GM12874 (cell line): ENCODE measurements around the gene PTPRM.

Source experiments
- TF ChIP-seq, protein P1 (sequence below): IDR thresholded peaks from 2 replicates; pipeline ENCODE4 v1.5.1; 2011; ENCODE audit warnings: low read depth, mild to moderate bottlenecking, control low read depth, low read length, moderate library complexity; ENCODE audit not compliant: insufficient read depth

The PTPRM gene

GRCh38 chr18:7658701-7659100 is 91.6 kb downstream of the PTPRM start:
- TF ChIP-seq, protein P1, sequence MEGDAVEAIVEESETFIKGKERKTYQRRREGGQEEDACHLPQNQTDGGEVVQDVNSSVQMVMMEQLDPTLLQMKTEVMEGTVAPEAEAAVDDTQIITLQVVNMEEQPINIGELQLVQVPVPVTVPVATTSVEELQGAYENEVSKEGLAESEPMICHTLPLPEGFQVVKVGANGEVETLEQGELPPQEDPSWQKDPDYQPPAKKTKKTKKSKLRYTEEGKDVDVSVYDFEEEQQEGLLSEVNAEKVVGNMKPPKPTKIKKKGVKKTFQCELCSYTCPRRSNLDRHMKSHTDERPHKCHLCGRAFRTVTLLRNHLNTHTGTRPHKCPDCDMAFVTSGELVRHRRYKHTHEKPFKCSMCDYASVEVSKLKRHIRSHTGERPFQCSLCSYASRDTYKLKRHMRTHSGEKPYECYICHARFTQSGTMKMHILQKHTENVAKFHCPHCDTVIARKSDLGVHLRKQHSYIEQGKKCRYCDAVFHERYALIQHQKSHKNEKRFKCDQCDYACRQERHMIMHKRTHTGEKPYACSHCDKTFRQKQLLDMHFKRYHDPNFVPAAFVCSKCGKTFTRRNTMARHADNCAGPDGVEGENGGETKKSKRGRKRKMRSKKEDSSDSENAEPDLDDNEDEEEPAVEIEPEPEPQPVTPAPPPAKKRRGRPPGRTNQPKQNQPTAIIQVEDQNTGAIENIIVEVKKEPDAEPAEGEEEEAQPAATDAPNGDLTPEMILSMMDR: no peak

DNA sequence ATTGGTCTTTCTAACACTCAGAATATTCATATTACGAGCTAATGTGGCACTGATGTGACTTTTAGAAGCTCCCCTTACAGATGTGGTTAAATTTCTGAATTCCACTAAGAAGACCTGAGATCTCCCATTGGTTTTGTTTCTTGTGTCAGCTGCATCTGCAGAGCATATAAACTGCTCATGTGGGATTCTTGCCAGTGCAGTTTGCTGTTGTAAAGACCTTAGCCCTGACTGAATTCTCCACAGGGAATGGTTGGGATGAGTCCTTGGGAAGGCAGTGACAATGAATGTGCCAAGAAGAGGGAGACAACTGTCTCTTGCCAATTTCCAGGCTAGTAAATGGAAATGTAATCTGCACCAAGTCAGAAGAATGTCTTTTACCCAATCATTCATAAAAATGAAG is 94.1 kb downstream of the PTPRM start:
- TF ChIP-seq, protein P1: no peak

DNA sequence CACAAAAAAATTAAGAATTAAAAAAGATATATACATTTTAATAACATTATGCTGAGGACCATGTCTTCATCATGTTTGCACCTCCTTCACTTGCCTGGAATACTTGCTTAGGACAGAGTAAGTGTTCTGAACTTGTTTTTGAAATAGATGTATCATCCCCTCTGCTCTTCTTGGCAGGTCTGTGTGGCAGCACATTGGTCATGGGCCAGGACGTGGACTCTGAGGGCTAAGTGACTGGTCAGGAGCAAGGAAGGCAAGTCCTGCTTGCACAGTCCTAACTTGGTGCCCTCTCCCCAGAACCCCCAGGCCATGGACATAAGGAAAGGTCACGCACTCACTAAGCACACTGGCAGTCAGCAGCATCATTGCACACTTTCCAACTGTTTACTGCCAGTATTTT is 95.8 kb downstream of the PTPRM start:
- TF ChIP-seq, protein P1: no peak

GRCh38 chr18:7663366-7664312 is 96.5 kb downstream of the PTPRM start:
- TF ChIP-seq, protein P1: no peak

DNA sequence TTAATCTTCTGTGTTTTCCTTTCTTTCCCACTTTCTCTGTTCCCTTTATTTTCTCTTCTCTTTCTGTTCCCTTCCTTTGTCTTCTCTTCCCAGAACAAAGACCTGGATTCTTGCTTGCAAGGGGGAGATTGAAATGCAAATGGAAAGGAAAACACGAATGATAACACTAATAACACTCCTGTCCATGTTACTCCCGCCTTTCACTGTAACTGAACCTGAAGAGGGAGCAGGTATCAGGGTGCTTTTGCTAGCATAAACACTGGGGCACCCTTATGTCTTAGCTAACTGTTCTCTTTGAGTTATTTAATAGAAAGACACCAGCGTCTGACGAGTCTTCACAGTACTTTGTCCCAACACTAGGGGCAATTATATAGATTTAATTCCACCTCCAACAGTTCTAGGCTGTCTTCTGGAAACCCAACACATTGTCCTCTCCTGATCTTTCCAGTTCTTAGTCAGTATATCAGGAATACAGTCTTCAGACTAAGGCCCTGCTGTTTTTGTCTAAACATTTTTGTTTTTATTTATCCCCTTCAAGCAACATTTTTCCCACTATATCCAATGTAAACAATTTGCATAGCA is 99.2 kb downstream of the PTPRM start:
- TF ChIP-seq, protein P1: no peak

GRCh38 chr18:7668392-7668791 is 101.3 kb downstream of the PTPRM start:
- TF ChIP-seq, protein P1: no peak

DNA sequence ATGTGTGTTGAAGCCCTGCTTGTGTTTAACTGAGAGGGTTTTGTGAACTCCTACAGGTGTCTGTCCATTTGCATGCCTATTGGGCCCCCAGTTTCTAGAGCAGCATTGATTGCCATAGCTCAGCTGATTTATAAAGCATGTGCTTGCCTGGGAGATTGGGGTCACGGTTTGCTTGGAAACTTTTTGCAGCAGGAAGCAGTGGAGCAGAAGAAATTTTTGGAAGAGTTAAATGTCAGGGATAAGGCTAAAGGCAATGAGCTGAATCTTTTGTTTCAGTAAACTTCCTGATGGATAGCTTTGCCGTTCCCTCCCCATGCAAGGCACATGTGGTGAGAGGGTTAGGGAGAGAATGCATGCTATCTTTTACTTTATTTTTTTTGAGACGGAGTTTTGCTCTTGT is 102.2 kb downstream of the PTPRM start:
- TF ChIP-seq, protein P1: no peak
